ENCODE measurements around the gene SPRR5.

DNA sequence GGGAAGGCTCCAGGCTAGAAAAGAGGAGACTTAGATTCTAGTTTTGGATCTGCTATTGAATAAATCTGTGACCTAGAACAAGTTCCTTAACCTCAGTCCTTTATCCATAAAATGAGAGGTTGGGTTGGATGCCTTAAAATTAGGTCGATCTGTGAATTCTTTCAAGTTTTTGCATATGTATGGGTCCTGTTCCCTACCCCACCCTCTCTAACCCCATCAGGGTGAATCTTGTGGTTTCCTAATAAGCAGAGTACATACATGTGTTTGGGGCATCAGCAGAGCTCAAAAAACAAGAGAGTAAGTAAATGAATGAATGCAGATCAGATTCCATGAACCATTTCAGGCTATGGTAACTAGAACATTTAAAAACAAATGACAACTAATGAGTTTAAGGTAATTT is 29.7 kb downstream of the SPRR5 start:
- TF ChIP-seq POLR2AphosphoS5 (IDR thresholded peaks at IDR 0.05; ENCODE audit: low read depth, low read length), result no peak
- TF ChIP-seq POLR2A (IDR thresholded peaks at IDR 0.05; ENCODE audit: low read depth, low read length), result no peak
- TF ChIP-seq SPI1 (IDR thresholded peaks at IDR 0.05; ENCODE audit: low read depth, low read length), result no peak
- TF ChIP-seq TAF1 (IDR thresholded peaks at IDR 0.05; ENCODE audit: low read depth, low read length), result no peak
